PC-3 (cell line): ENCODE data around the gene ARHGEF4.

ENCODE experiments used
- CTCF ChIP-seq: fragments of 300-600 bp; sonication (generic); conservative IDR thresholded peaks from 2 replicates; pipeline ENCODE4 v1.5.1; 2017; ENCODE audit warnings: antibody characterized with exemption, low read depth, mild to moderate bottlenecking, low read length
- EZH2 ChIP-seq: fragments of 300-600 bp; sonication (generic); IDR thresholded peaks from one replicate; pipeline ENCODE4 v1.6.1; 2017; ENCODE audit warnings: antibody characterized with exemption, mild to moderate bottlenecking, low read length; ENCODE audit not compliant: unreplicated experiment

GRCh38 chr2:130957915-130958314 is 121.2 kb downstream of the ARHGEF4 start:
- TF ChIP-seq CTCF (no peak), EZH2 (no peak)
